H1 (cell line): ENCODE results near the gene MAGI1. TPM values are rescaled to one million over a fixed set of nuclear protein-coding genes. Genes with fewer than 3 reads are reported as not detected.

Source experiments
- CTCF ChIA-PET: fragments of 300-600 bp; sonication (Branson Sonifier 250); formaldehyde crosslinking; loops from one replicate; lab custom pipeline; 2021; ENCODE audit not compliant: partially characterized antibody; lab: Charles Lee
- POLR2A ChIA-PET: fragments of 300-600 bp; sonication (Branson Sonifier 250); formaldehyde crosslinking; loops from one replicate; lab custom pipeline; 2021; ENCODE audit warnings: inconsistent platforms; ENCODE audit not compliant: partially characterized antibody; lab: Charles Lee
- DNase-seq, 2 experiments: peaks; one replicate each; pipeline versions ENCODE4 v3.0.0 to v3.0.0-alpha.2; 2010 to 2022; ENCODE audit warnings: low spot score in 2 of 2, low read depth in 1 of 2, mixed read lengths in 1 of 2
- FAIRE-seq: peaks from 2 replicates; lab custom pipeline; 2011; peaks lifted over from hg19 to GRCh38; lab: Jason Lieb, UNC
- H2AFZ ChIP-seq: 2 replicates; pipeline ENCODE4 v1.8.1; 2012; ENCODE audit warnings: low read length, inconsistent platforms
- H2AK5ac ChIP-seq: 2 replicates; pipeline ENCODE4 v1.6.1; 2013; ENCODE audit warnings: low read depth, low read length
- H2BK120ac ChIP-seq: replicated peaks from 2 replicates; pipeline ENCODE3; 2013; ENCODE audit warnings: low read depth, low read length, inconsistent platforms
- H2BK12ac ChIP-seq: 2 replicates; pipeline ENCODE4 v1.6.1; 2013; ENCODE audit warnings: low read depth, low read length
- H2BK15ac ChIP-seq: 2 replicates; pipeline ENCODE4 v1.6.1; 2013; ENCODE audit warnings: low read length
- H2BK20ac ChIP-seq: 2 replicates; pipeline ENCODE4 v1.6.1; 2013; ENCODE audit warnings: low read length
- H2BK5ac ChIP-seq: 2 replicates; pipeline ENCODE4 v1.6.1; 2013; ENCODE audit warnings: low read depth, low read length
- H3K14ac ChIP-seq: 2 replicates; pipeline ENCODE4 v1.6.1; 2013; ENCODE audit warnings: inconsistent platforms; ENCODE audit not compliant: insufficient read length
- H3K18ac ChIP-seq: 2 replicates; pipeline ENCODE4 v1.6.1; 2013; ENCODE audit warnings: low read length; ENCODE audit errors: extremely low read depth
- H3K23ac ChIP-seq: 2 replicates; pipeline ENCODE4 v1.6.1; 2013; ENCODE audit warnings: inconsistent platforms; ENCODE audit not compliant: insufficient read length
- H3K23me2 ChIP-seq: 2 replicates; pipeline ENCODE4 v1.6.1; 2013; ENCODE audit warnings: low read depth, low read length
- H3K27ac ChIP-seq: 2 replicates; pipeline ENCODE4 v1.6.1; 2011; ENCODE audit warnings: low read depth, low read length, inconsistent platforms
- H3K27me3 ChIP-seq, 4 experiments: replicated peaks in 1 of 4; 1 replicate in 1 of 4; 2 replicates in 3 of 4; pipeline versions ENCODE4 v1.6.1 to v1.8.1; 2011 to 2013; ENCODE audit warnings: low read length in 3 of 4, mild to moderate bottlenecking in 3 of 4, inconsistent platforms in 2 of 4, mixed read lengths in 2 of 4, moderate library complexity in 1 of 4; ENCODE audit not compliant: control insufficient read depth in 3 of 4, insufficient read depth in 3 of 4; ENCODE audit errors: extremely low read depth in 1 of 4
- H3K36me3 ChIP-seq, 4 experiments: 2 replicates each; pipeline versions ENCODE4 v1.6.1 to v1.8.1; 2011 to 2013; ENCODE audit warnings: mild to moderate bottlenecking in 4 of 4, low read length in 3 of 4, moderate library complexity in 2 of 4, control low read depth in 1 of 4, inconsistent platforms in 1 of 4; ENCODE audit not compliant: insufficient read depth in 4 of 4, control insufficient read depth in 2 of 4
- H3K4ac ChIP-seq: replicated peaks from 2 replicates; pipeline ENCODE3; 2013; ENCODE audit warnings: low read length, low read depth, mixed read lengths, inconsistent platforms; ENCODE audit not compliant: insufficient read length
- H3K4me1 ChIP-seq, 4 experiments: replicated peaks in 1 of 4; 1 replicate in 1 of 4; 2 replicates in 3 of 4; pipeline versions ENCODE4 v1.6.1 to v1.8.1; 2011 to 2013; ENCODE audit warnings: low read length in 3 of 4, inconsistent platforms in 2 of 4, mixed read lengths in 1 of 4; ENCODE audit not compliant: insufficient read depth in 4 of 4, control insufficient read depth in 3 of 4
- H3K4me2 ChIP-seq, 2 experiments: 2 replicates each; pipeline versions ENCODE4 v1.6.1 to v1.8.1; 2011 to 2013; ENCODE audit warnings: low read depth in 2 of 2, low read length in 2 of 2, control low read depth in 1 of 2, inconsistent platforms in 1 of 2, mild to moderate bottlenecking in 1 of 2; ENCODE audit not compliant: insufficient read depth in 1 of 2
- H3K4me3 ChIP-seq, 4 experiments: fragments of 200-600, 300-600 bp in 1 of 4; sonication (generic), shearing (Covaris generic), sonication (Bioruptor Twin) in 1 of 4; 2 replicates each; pipeline versions ENCODE4 v1.5.1 to v1.8.1; 2011 to 2016; ENCODE audit warnings: low read length in 4 of 4, low read depth in 3 of 4, control low read depth in 2 of 4, inconsistent platforms in 2 of 4, mild to moderate bottlenecking in 2 of 4, mixed read lengths in 1 of 4, moderate library complexity in 1 of 4; ENCODE audit not compliant: insufficient read depth in 2 of 4; ENCODE audit errors: extremely low read depth in 1 of 4
- H3K56ac ChIP-seq: replicated peaks from 2 replicates; pipeline ENCODE3; 2013; ENCODE audit warnings: low read depth, mild to moderate bottlenecking, mixed read lengths, low read length, inconsistent platforms; ENCODE audit not compliant: insufficient read length
- H3K79me1 ChIP-seq: 2 replicates; pipeline ENCODE4 v1.6.1; 2013; ENCODE audit warnings: low read depth, low read length, control low read depth
- H3K79me2 ChIP-seq, 2 experiments: 2 replicates each; pipeline versions ENCODE4 v1.6.1 to v1.8.1; 2012 to 2013; ENCODE audit warnings: low read length in 2 of 2, mild to moderate bottlenecking in 2 of 2, inconsistent platforms in 1 of 2; ENCODE audit not compliant: insufficient read depth in 2 of 2, control insufficient read depth in 1 of 2
- H3K9ac ChIP-seq, 4 experiments: replicated peaks in 1 of 4; 1 replicate in 1 of 4; 2 replicates in 3 of 4; pipeline versions ENCODE4 v1.6.1 to v1.8.1; 2011 to 2013; ENCODE audit warnings: low read depth in 3 of 4, low read length in 3 of 4, control low read depth in 2 of 4, mild to moderate bottlenecking in 2 of 4, moderate library complexity in 2 of 4, inconsistent platforms in 1 of 4; ENCODE audit errors: extremely low read depth in 1 of 4
- H3K9me3 ChIP-seq, 2 experiments: 2 replicates each; pipeline versions ENCODE4 v1.6.1 to v1.8.1; 2012 to 2013; ENCODE audit warnings: mild to moderate bottlenecking in 2 of 2, moderate library complexity in 2 of 2, control low read depth in 1 of 2, inconsistent platforms in 1 of 2, low read depth in 1 of 2, low read length in 1 of 2, mixed read lengths in 1 of 2; ENCODE audit not compliant: insufficient read depth in 2 of 2
- H4K20me1 ChIP-seq, 2 experiments: replicated peaks in 1 of 2; 2 replicates each; pipeline versions ENCODE3 to v1.8.1; 2011 to 2013; ENCODE audit warnings: inconsistent platforms in 2 of 2, low read length in 2 of 2, mild to moderate bottlenecking in 1 of 2; ENCODE audit not compliant: insufficient read depth in 2 of 2, control insufficient read depth in 1 of 2
- H4K5ac ChIP-seq: 2 replicates; pipeline ENCODE4 v1.6.1; 2013; ENCODE audit warnings: low read length, low read depth, mixed read lengths, inconsistent platforms; ENCODE audit not compliant: insufficient read length
- H4K8ac ChIP-seq: 2 replicates; pipeline ENCODE4 v1.8.0; 2013; ENCODE audit warnings: mild to moderate bottlenecking, moderate library complexity, low read length, inconsistent platforms; ENCODE audit not compliant: insufficient read depth; ENCODE audit errors: extremely low read depth
- H4K91ac ChIP-seq: replicated peaks from 2 replicates; pipeline ENCODE3; 2013; ENCODE audit warnings: low read length, mixed read lengths, inconsistent platforms; ENCODE audit not compliant: insufficient read length
- GABPA ChIP-seq: IDR thresholded peaks from 2 replicates; pipeline ENCODE4 v1.6.1; 2011; ENCODE audit warnings: mild to moderate bottlenecking, low read length, moderate library complexity, borderline replicate concordance; ENCODE audit not compliant: insufficient read depth
- GTF2F1 ChIP-seq: IDR thresholded peaks from 2 replicates; pipeline ENCODE4 v1.6.1; 2012; ENCODE audit warnings: low read depth, low read length, improper control_type of control experiment, borderline replicate concordance
- SP1 ChIP-seq: IDR thresholded peaks from 2 replicates; pipeline ENCODE4 v1.6.1; 2011; ENCODE audit warnings: low read depth, low read length
- TBP ChIP-seq: IDR thresholded peaks from 2 replicates; pipeline ENCODE4 v1.6.1; 2011; ENCODE audit warnings: low read depth, low read length, improper control_type of control experiment
- YY1 ChIP-seq: IDR thresholded peaks from 2 replicates; pipeline ENCODE4 v1.6.1; 2011; ENCODE audit warnings: low read depth, mild to moderate bottlenecking, low read length
- WGBS, 2 experiments: shearing (Covaris generic) in 1 of 2; methylation state at CpG; one replicate each; pipeline versions ENCODE4 v1.1.6 to v1.1.7; 2013 to 2015; ENCODE audit warnings: low lambda C conversion rate in 2 of 2, mixed read lengths in 2 of 2, inconsistent platforms in 1 of 2, low coverage in 1 of 2, missing lambda C conversion rate in 1 of 2; ENCODE audit not compliant: insufficient replicate concordance in 2 of 2, insufficient coverage in 1 of 2, insufficient read length in 1 of 2; ENCODE audit errors: extremely low coverage in 1 of 2, missing lambda C conversion rate in 1 of 2; 5-methylcytosine and 5-hydroxymethylcytosine counted together
- polyA plus RNA-seq, 7 experiments: library from polyadenylated mRNA; depleted of rRNA in 3 of 7; stranded (reverse) in 5 of 7; unstranded in 2 of 7; fragments of >200 nt in 5 of 7; fragments of 200-250 nt in 2 of 7; gene quantifications; 1 replicate in 5 of 7; 2 replicates in 1 of 7; 4 replicates in 1 of 7; pipeline versions ENCODE4 v1.2.1 to v1.2.3, GENCODE V29; 2011 to 2013; ENCODE audit warnings: missing spikeins in 2 of 7, mixed read lengths in 2 of 7
- total RNA-seq: library from RNA; stranded (reverse); fragmentation: NEBNext Ultra II Directional; extraction: Animal tissue kit (Norgen Biotek cat#: 25700); gene quantifications from 2 replicates; pipeline ENCODE4 v1.2.1, GENCODE V29; 2021

The MAGI1 gene
- total and polyA plus RNA-seq, 2 of the 8 experiments (the other 6 are each of a cell fraction or from before 2014, with no cell fraction given): 19.8 to 78.0 TPM

- Histone ChIP-seq H3K23me2 (no peaks in the 10 kb centered on the region), H3K4me1 (peaks cover 2 to 10% (median 5%) of the 10 kb centered on the region in 4 experiments; a peak in 5 of 7 replicates), H4K8ac (no peak overlapping the region), H3K27ac (no peak overlapping the region), H2BK15ac (no peak overlapping the region), H3K18ac (no peak overlapping the region), H4K91ac (no peak overlapping the region), H3K4me3 (no peak overlapping the region), H3K9ac (no peak overlapping the region), H2AK5ac (no peak overlapping the region), H3K14ac (no peak overlapping the region), H3K4ac (no peak overlapping the region), H3K36me3 (no peaks in the 10 kb centered on the region), H2BK5ac (no peak overlapping the region), H2BK12ac (no peak overlapping the region), H2BK20ac (no peak overlapping the region), H3K27me3 (no peaks in the 10 kb centered on the region), H4K5ac (no peak overlapping the region), H3K79me2 (no peaks in the 10 kb centered on the region), H4K20me1 (no peaks in the 10 kb centered on the region), H3K23ac (no peak overlapping the region), H3K56ac (no peak overlapping the region), H3K79me1 (no peaks in the 10 kb centered on the region), H3K4me2 (no peak overlapping the region), H2AFZ (peak overlapping the region; percentile 74; the same call in 1 of the 2 replicates), H2BK120ac (no peak overlapping the region), H3K9me3 (no peaks in the 10 kb centered on the region)
- FAIRE-seq (no peak), DNase-seq (no peak)
- 93% methylated on average over 2 of the region's 2 CpGs; no CpG with 5 or more reads in 1 of the 2 experiments for WGBS, 2 experiments
- TF ChIP-seq GABPA (no peak), TBP (no peak), SP1 (no peak), YY1 (no peak), GTF2F1 (no peak)
- CTCF ChIA-PET: interaction anchor here (1.2 kb wide), 1 partner anchor 81 kb away, joined by 3 read pairs; no protein-coding TSS in a partner anchor
- POLR2A ChIA-PET: interaction anchor here (1.1 to 1.5 kb wide), 2 partner anchors 15 to 52 kb away, joined by 3 to 6 read pairs; no protein-coding TSS in a partner anchor
These were observed 14.2 kb upstream of the MAGI1 start for GRCh38 chr3:66052721-66053549.
